CD1c-positive myeloid dendritic cell (primary cell): ENCODE measurements around the gene ZNF358.

Experiments
- DNase-seq: peaks from one replicate; pipeline ENCODE4 v3.0.0-alpha.2; 2016; ENCODE audit errors: extremely low spot score

ZNF358 gene

GRCh38 chr19:7520131-7521051, 4.5 kb downstream of the ZNF358 start:
- DNase-seq, result no peak

GRCh38 chr19:7521551-7522071, 5.7 kb downstream of the ZNF358 start:
- no peak for DNase-seq

GRCh38 chr19:7522072-7522922, 6.4 kb downstream of the ZNF358 start, which contains the start of gene MCOLN1:
Gene MCOLN1 (plus strand): TSS chr19:7522624. CDS start chr19:7522751, 127 bp downstream.
- peak; percentile 99 for DNase-seq

GRCh38 chr19:7522923-7523667, 7.2 kb downstream of the ZNF358 start:
- peak; percentile 34 for DNase-seq

GRCh38 chr19:7524523-7524922, 8.6 kb downstream of the ZNF358 start:
- DNase-seq, result no peak

- DNase-seq, result no peak
These were observed 9.3 kb downstream of the ZNF358 start for GRCh38 chr19:7524992-7525739.

GRCh38 chr19:7526059-7526929, 10.4 kb downstream of the ZNF358 start:
- DNase-seq, result no peak

- peak; percentile 46 for DNase-seq
These were observed 11.8 kb downstream of the ZNF358 start for GRCh38 chr19:7527516-7528191.

DNA sequence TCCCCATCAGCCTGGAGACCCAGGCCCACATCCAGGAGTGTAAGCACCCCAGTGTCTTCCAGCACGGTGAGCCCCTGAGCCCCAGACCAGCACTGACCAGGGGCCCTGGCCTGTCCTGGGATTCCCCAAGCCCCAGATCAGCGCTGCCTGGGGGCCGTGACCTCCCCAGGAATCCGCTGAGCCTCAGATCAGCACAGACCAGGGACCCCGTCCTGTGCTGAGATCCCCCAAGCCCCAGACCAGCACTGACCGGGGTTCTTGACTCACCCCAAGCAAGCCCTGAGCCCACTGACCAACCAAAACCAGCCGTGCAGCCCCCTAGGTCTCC, 12.3 kb downstream of the ZNF358 start:
- no peak for DNase-seq

- DNase-seq, result no peak
These were observed 12.8 kb downstream of the ZNF358 start for GRCh38 chr19:7528522-7529245.

GRCh38 chr19:7529246-7529600, 13.3 kb downstream of the ZNF358 start:
- no peak for DNase-seq

DNA sequence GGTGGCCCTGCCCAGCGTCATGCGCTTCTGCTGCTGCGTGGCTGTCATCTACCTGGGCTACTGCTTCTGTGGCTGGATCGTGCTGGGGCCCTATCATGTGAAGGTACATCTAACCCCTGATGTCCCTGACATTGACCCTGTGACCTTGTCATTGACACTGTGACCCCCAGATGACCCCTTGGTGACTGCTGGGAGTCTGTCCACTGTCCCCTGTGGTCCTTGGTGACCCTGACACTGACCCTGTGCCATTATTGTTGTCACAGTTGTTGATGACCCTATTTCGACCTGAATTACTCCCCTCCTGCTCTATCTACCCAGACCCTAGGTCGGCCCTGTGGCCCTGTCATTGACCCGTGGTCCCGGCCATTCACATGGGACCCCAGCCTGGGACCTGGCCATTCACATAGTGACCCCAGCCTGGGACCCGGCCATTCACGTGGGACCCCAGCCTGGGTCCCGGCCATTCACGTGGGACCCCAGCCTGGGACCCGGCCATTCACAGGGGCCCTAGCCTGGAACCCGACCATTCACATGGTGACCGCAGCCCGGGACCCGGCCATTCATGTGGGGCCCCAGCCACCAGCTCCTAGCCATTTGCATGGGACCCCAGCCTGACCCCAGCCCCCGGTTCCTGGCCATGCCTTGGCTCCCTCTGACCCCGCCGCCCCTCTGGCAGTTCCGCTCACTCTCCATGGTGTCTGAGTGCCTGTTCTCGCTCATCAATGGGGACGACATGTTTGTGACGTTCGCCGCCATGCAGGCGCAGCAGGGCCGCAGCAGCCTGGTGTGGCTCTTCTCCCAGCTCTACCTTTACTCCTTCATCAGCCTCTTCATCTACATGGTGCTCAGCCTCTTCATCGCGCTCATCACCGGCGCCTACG, 13.9 kb downstream of the ZNF358 start:
- no peak for DNase-seq

DNA sequence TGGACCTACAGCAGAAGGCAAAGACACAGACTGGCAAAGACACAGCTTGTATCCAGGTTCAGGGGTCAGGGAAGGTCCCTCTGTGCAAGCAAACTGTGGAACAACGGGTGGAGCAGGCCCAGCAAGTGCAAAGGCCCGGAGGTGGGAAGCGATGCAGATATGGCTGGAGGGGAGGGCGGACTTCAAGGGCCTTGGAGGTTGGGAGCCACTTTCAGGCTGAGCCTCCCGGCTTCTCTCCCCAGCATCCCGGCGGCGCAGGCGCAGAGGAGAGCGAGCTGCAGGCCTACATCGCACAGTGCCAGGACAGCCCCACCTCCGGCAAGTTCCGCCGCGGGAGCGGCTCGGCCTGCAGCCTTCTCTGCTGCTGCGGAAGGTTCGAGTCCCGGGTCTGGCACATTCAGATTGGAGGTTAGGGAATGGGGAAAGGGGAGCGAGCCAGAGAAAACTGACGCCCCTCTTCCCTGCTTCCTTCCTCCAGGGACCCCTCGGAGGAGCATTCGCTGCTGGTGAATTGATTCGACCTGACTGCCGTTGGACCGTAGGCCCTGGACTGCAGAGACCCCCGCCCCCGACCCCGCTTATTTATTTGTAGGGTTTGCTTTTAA, 17.5 kb downstream of the ZNF358 start:
- no peak for DNase-seq

- peak; percentile 90 for DNase-seq
These were observed 18.1 kb downstream of the ZNF358 start for GRCh38 chr19:7533925-7534480.

- peak; percentile 54 for DNase-seq
These were observed 18.7 kb downstream of the ZNF358 start for GRCh38 chr19:7534531-7535046.

DNA sequence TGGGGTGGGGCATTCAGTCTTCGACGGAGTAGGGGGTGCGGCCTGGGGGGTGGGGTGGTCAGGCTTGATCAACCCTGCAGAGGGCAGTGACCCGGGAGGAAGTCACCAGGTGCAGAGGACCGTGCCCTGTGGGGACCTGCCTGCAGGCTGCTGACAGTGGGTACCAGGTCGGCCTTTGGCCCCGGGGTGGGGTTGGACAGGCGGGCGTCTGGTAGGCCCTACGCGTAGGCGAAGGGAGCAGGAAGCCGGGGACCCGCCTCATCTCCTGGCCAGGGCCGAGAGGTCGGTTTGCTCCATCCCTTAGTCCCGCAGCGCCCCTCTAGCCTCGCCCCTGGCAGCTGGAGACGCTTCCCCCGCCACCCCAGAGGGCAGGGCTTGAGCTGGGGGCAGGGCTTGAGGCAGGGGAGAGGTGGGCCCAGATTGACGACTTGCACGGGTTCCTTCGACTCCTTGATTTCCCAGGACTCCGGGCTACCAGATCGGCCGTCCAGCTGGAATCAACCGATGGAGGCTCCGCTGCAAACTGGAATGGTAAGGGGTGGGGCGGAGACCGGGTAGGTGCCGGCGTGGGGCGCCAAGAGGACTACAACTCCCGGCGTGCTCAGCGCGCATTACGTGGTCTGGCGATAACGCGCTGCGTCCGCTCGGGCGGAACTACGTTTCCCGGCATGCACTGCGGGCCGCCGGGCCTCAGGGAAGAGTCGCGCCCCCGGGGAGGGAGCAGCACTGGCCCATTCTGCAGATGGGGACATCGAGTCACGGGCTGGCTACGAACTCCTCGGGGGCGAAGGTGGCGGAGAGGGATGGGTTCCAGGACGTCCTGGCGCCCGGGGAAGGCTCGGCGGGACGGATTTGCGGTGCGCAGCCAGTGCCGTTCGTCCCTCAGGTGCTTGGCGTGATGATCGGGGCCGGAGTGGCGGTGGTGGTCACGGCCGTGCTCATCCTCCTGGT, 19.4 kb downstream of the ZNF358 start, which contains the start of gene PNPLA6:
Gene PNPLA6, plus strand, starts transcription at position 671 of the 951 bp plus-strand sequence. Its CDS starts 72 bp downstream, at position 743.
- DNase-seq, result peak; percentile 95
